ENCODE measurements around the gene STXBP3.
"Not testable (repeated sequence)": the region's sequence is repeated elsewhere in the genome, so short reads cannot be mapped to it uniquely, and the experiment has no call there.

STXBP3 gene, protein sequence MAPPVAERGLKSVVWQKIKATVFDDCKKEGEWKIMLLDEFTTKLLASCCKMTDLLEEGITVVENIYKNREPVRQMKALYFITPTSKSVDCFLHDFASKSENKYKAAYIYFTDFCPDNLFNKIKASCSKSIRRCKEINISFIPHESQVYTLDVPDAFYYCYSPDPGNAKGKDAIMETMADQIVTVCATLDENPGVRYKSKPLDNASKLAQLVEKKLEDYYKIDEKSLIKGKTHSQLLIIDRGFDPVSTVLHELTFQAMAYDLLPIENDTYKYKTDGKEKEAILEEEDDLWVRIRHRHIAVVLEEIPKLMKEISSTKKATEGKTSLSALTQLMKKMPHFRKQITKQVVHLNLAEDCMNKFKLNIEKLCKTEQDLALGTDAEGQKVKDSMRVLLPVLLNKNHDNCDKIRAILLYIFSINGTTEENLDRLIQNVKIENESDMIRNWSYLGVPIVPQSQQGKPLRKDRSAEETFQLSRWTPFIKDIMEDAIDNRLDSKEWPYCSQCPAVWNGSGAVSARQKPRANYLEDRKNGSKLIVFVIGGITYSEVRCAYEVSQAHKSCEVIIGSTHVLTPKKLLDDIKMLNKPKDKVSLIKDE

DNA sequence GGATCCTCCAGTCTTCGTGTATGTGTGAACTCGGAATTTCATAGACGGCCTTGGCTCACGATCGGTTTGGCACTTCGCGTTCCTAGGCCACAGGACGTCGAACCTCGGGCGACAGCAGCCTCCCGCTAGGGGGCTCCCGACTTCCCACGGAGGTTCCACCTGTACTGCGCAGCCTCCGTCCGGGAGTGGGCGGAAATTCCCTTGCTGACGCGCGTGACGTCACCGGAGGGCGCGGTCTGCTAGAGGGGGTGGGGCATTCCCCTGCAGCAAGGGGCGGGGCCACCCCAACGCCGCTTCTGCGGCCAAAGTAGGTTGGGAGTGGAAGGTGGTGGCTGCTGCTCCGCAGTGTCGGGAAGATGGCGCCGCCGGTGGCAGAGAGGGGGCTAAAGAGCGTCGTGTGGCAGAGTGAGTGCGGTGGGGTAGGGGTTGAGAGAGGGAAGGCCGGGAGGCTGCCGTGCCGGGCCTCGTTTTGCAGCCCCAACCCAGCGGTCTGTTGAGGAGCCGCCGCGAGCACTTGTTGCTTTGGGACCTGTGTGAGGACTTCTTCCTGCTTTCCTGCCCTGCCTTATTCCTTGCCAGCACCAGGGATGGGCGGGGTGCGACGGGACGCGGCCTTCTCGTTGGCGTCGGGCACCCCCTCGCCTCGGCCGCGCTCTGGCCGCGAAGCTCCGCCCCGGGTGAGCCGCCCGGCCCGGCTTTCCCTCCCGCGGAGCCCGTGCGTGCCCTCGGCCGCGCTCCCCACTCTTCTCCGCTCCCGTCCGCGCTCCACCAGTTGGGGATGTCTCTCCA is at the start of gene STXBP3:
Gene STXBP3 (plus strand): TSS at position 293 of the 789 bp plus-strand sequence. CDS start 64 bp downstream, at position 357.
- peak; percentile 94 to 98 (median 97) for DNase-seq

DNA sequence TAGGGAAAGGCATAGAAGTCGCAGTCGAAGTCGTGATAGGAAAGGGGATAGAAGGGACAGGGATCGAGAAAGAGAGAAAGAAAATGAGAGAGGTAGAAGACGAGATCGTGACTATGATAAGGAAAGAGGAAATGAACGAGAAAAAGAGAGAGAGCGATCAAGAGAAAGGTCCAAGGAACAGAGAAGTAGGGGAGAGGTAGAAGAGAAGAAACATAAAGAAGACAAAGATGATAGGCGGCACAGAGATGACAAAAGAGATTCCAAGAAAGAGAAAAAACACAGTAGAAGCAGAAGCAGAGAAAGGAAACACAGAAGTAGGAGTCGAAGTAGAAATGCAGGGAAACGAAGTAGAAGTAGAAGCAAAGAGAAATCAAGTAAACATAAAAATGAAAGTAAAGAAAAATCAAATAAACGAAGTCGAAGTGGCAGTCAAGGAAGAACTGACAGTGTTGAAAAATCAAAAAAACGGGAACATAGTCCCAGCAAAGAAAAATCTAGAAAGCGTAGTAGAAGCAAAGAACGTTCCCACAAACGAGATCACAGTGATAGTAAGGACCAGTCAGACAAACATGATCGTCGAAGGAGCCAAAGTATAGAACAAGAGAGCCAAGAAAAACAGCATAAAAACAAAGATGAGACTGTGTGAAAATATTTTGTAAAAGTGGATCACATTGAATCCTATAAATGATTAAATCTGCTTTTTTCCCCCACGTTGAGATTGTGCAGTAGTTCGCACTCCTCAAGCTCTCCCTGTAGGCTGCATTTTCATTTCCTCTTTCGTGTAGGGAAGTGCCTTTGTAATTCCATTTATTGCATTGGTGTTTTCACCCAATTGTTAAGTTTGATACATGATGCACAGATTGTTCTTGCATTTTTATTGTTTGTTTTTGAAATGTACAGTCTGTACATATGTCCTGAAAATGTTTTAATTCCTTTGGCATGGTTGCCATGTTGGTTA is 46.8 kb upstream of the STXBP3 start:
- DNase-seq, result no peak

DNA sequence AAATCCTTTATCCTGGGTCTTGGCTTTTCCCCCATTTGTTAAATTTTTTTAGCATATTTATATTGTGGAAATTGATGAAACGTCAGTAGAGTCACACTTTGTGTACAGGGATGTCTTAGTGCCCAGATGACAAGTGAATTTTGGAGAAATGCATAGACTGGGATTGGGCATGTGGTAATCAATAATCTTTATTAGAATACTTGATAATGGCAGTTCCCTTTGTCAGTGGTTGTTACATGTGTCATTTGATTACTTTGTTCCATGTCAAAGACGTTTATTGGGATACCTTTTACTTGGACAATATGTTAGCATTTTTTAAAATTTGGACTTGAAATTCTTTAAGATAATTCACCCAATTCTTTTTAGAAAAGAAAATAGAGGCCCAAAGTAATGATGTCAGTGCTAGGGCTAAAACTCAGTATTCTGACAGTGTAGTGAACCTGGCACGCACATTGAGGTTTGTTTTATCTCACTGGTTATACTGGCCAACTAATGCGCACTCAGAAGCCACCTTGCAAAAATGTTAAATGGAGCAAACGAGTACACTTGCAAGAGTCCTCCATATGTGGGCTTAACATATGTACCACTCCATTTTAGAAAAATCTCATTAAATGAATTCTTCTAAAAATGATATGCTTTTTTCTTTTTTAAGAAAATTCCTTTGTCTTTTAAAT is 45.2 kb upstream of the STXBP3 start:
- no peak for DNase-seq

GRCh38 chr1:108702109-108702508 is 44.4 kb upstream of the STXBP3 start:
- DNase-seq, result not testable (repeated sequence)

DNA sequence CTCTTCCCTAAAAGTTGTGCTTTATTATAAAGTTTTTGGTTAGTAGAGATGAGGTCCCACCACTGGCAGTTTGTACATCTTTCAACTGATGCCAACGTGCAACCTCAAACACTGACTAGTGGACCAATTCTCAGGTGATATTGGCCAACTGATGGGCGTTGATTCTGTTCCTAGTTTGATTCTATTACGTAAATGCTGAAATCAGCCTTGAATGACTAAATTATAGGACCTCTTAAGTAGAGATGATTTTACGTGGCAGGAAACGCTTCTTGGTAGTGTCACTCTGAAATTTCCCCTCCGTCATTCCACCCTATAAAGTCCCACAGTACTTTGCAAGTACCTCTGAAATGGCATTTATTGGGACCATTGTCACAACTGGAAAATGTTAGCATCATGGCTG is 42.5 kb upstream of the STXBP3 start:
- no peak for DNase-seq

DNA sequence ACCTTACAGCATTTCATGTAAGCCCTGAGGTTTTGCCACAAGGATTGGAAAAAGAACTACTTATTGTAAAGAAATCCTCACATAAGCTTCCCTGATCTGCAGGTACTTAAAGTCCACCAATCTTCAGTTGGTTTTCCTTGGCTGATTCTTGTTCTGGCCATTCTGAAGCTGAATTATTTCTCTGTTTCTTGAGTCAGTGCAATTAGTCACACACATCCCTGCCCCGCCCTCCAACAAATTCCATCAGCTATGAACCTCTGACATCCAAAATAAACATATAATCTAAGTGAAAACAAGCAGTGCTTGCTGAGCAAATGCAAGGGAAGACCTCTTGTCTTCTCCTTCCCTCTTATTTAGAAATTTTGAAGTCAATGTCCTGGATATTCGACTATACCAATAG is 42.0 kb upstream of the STXBP3 start:
- no peak for DNase-seq

- no peak for DNase-seq
Observed at GRCh38 chr1:108706643-108707042, 39.8 kb upstream of the STXBP3 start.

- no peak for DNase-seq
Observed at GRCh38 chr1:108708691-108709660, 37.5 kb upstream of the STXBP3 start.

GRCh38 chr1:108712606-108713150 is 33.8 kb upstream of the STXBP3 start, which contains the start of gene FNDC7:
Gene FNDC7, plus strand, starts transcription at chr1:108712908. Its CDS starts 26 bp downstream, at chr1:108712934.
- no peak for DNase-seq

- no peak for DNase-seq
Observed at GRCh38 chr1:108715932-108716331, 30.5 kb upstream of the STXBP3 start.

- DNase-seq, result no peak
Observed at GRCh38 chr1:108716437-108717230, 29.8 kb upstream of the STXBP3 start.

DNA sequence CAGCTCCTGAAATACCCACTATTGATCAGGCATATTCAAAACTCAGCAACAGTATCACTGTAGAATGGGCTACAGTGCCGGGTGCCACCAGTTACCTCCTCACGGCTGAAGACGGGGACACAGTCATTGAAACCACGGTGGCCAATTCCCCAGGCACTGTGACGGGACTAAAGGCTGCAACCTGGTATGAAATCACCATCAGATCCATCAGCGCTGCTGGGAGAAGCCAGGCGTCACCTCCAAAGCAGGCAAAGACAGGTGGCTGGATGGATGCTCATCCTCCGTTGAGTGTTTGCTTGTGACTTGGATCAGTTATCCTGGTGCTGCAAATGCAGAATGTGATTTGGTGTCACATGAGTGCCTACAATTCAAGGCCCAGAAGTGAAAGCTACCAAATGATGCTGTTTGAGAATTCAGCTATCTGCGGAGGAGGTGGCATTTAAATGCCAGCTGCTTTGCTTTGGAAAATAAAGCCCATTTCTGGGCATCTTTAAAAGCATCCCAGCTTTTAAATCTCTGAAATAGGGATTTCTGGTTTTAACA is 28.6 kb upstream of the STXBP3 start:
- DNase-seq, result peak in 1 of 3 experiments; percentile 57

- no peak for DNase-seq
Observed at GRCh38 chr1:108718927-108719655, 27.4 kb upstream of the STXBP3 start.

- DNase-seq, result no peak
Observed at GRCh38 chr1:108719656-108720435, 26.6 kb upstream of the STXBP3 start.

DNA sequence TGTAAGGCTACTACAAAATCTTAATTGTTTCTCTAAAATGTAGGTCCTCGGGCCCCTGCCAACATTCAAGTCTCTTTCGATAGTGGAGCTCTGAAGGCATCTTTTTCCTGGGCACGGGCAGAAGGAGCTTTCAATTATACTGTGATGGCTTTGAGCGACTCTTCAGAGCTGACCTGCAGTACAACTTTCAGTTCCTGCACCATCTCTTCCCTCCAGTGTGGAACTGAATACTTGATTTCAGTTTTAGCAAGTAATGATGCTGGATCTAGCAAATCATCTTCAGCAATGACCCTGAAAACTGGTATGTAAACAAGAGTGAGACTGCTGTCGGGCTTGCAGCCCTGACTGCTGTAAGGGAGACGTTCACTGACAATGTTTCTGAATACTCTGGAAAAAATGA is 24.2 kb upstream of the STXBP3 start:
- no peak for DNase-seq

GRCh38 chr1:108725906-108726305 is 20.6 kb upstream of the STXBP3 start:
- no peak for DNase-seq

- no peak for DNase-seq
Observed at GRCh38 chr1:108728327-108728923, 18.0 kb upstream of the STXBP3 start.

Data from NCI-H1417 (cell line).